NCI-H2171 (cell line): ENCODE results near the gene ARMH2.
"Not testable (repeated sequence)": the region's sequence is repeated elsewhere in the genome, so short reads cannot be mapped to it uniquely, and the experiment has no call there.

Source experiments
- DNase-seq: peaks from one replicate; lab custom pipeline; 2025; lab: John Stamatoyannopoulos, UW

Gene ARMH2

GRCh38 chr6:24818346-24818745 is 19.6 kb upstream of the ARMH2 start:
- no peak for DNase-seq

DNA sequence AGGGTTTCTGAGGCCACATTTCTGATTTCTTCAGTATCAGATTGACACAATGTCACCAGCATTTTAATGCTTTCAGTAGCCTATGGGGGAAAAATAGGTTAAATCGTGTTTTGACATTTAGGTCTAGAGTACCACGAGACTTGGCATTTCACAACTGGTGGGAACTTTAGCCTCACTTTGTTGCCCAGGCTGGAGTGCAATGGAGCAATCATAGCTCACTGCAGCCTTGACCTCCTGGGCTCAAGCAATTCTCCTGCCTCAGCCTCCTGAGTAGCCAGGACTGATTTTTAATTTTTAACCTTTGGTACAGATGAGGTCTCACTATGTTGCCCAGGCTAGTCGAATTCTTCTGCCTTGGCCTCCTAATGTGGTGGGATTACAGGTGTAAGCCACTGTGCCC is 11.0 kb upstream of the ARMH2 start:
- no peak for DNase-seq

DNA sequence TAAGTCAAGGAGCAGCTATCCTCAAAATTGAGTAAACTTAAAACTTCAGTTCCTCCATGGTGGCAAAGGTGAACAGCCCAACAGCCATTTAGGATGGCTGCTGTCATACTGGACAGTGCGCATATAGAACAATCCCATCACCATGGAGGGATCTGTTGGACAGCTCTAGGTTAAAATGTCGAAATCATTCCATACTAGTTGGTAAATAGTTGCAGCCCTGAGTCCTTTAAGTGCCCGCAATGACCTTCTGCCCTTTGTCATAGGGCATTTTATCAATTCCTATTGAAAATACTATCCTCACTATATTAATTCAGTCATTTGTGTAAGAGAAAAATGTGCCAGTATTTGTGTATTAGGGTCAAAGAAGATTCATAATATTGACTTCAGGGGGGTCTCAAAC is 8.9 kb upstream of the ARMH2 start:
- no peak for DNase-seq

GRCh38 chr6:24802271-24803059 is 3.7 kb upstream of the ARMH2 start:
- DNase-seq: no peak

- no peak for DNase-seq
Measured at GRCh38 chr6:24799541-24799915, 811 bp upstream of the ARMH2 start.

GRCh38 chr6:24797596-24798216 is 1.0 kb downstream of the ARMH2 start:
- DNase-seq: no peak

GRCh38 chr6:24796616-24797290 is 2.0 kb downstream of the ARMH2 start:
- no peak for DNase-seq

DNA sequence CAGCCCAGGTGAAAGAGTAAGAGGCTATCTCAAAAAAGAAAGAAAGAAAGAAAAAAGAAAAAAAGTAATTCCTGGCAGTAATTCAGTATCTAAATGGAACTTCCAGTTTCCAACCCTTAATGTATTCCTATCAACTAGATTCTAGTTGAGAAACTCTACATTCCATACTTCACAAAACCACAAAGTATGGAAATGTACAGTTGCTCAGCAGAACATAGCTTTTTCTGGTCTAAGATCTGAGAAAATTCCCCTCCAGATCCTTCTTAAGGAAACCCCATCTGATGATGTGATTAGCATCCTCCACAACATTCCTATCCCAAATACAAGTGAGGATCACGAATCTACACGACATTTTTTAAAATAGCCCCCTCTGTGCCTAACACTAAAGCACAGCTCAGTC is 3.6 kb downstream of the ARMH2 start:
- no peak for DNase-seq

DNA sequence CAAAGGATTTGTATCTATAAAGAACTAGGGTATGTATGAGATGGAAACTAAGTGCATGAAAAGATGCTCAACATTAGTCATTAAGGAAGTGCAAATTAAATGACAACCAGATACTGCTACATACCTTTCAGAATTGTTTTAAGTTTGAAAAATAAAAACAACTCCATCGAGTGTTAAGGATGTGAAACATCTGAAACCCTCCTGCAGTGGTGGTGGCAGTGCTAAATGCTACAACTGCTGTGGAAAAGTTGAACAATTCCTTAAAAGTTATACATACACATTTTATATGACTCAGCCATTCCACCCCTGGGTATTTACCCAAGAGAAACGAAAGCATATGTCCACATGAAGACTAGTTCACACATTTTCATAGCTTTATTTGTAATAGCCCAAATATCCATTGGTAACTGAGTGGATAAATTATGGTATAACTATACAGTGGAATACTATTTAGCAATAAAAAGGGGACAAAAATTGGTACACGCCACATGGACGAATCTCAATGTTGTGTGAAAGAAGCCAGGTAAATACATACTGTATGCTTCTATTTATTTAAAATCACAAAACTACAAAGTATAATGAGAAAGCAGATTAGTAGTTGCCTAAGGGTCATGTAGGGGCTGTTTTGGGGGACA is 10.6 kb downstream of the ARMH2 start:
- no peak for DNase-seq

DNA sequence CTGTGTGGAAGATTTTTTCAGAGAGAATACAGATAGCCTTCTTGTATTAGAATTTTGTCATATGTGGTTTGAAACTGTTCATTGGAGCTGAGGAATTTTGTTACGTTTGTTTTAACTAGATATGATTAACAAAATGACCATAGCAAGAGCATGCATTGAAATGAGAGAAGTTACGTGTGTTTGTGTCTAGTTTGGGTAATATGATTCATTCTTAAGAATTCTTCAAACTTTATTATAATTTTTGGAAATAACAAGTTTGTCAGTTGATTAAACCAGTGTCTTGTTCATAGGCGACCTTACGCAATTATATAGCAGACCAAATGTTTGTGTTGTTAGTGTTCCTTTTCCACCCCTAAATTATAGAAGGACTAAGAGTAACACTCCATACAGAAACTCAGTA is 18.5 kb downstream of the ARMH2 start:
- no peak for DNase-seq

GRCh38 chr6:24779416-24780016 is 19.2 kb downstream of the ARMH2 start:
- no peak for DNase-seq

GRCh38 chr6:24778878-24779277 is 19.8 kb downstream of the ARMH2 start:
- no peak for DNase-seq

- DNase-seq: no peak
Measured at GRCh38 chr6:24778121-24778520, 20.6 kb downstream of the ARMH2 start.

DNA sequence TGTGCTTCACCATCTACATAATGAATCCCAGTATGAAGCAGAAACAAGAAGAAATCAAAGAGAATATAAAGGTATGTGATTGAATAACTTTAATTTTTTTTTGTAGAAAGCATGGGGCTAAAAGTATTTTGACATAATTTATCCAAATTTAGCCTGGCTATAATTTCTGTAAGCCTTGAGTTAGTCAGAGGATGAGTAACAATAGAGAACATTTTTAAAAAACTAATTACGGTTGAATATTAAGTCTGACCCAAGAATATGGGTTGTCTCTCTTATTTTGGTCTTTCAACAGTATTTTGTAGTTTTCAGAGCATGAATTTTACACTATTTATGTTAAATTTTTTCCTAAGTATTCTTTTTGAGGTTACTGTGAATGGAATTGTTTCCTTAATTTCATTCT is 21.5 kb downstream of the ARMH2 start:
- DNase-seq: no peak

DNA sequence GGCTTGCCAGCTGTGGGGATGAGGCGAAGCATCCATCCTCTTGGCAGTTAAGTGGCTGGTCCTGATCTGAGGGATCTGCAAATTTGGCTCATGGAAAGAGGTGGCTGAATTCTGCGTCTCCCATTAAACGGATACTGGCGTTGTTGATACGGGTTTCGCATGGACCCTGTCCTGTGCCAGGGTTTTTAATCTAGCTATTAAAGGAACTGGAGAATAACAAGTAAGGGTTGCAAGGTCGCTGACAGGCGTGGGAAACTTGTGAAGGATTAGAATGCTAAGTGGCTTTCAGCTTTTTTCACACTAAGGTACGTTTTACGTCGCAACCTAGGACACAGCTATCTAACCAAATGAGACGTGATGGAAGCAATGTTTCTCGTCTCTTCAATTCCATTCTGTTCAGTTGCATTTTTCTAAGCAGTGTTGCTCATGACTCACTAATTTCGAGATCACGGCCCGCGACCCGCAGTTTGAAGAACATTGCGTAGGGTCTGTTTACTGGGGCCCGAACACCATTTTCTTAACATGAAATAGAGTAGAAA is 23.1 kb downstream of the ARMH2 start:
- no peak for DNase-seq

DNA sequence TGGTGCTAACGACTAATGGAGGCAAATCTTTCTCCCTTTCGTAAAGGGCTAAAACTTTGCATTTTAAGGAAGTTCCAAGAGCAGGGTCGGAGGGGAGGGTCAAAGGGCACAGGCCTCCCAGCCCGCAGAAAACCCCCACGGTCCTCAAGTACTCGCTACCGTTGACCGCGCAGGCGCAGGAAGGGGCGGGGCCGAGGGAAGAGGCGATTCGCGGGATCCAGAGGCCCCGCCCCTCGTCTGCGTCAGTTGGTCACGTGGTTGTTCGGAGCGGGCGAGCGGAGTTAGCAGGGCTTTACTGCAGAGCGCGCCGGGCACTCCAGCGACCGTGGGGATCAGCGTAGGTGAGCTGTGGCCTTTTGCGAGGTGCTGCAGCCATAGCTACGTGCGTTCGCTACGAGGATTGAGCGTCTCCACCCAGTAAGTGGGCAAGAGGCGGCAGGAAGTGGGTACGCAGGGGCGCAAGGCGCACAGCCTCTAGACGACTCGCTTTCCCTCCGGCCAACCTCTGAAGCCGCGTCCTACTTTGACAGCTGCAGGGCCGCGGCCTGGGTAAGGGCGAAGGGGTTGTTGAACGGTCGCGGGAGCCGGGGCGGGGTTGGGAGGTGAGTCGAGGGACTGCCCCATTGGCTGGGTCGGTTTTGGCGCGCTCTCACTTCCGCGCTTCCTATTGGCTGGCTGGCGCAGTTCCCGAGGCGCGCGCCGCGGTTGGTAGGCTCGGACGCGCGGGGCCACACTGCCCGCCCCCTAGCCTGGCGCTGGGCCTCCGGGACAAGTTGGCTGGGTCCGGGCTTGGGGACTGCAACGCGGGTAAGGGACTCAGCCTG is 23.8 kb downstream of the ARMH2 start, which contains the start of gene GMNN:
Gene GMNN (plus strand): TSS at position 242 of the 824 bp plus-strand sequence. CDS start 2,310 bp downstream, outside the sequence.
- DNase-seq: peak; percentile 96

GRCh38 chr6:24768361-24768760 is 30.4 kb downstream of the ARMH2 start:
- no peak for DNase-seq

GRCh38 chr6:24766680-24767462 is 31.8 kb downstream of the ARMH2 start:
- no peak for DNase-seq

- not testable (repeated sequence) for DNase-seq
Measured at GRCh38 chr6:24765968-24766367, 32.7 kb downstream of the ARMH2 start.
